Mesenteric fat pad (tissue), 1 donor: ENCODE data around the gene CYCS. TPM values are rescaled to one million over a fixed set of nuclear protein-coding genes. Genes with fewer than 3 reads are reported as not detected.
"Not testable (repeated sequence)": the region's sequence is repeated elsewhere in the genome, so short reads cannot be mapped to it uniquely, and the experiment has no call there.

ENCODE experiments used
- DNase-seq: peaks from one replicate; pipeline ENCODE4 v3.0.0-alpha.2; 2020; ENCODE audit warnings: low spot score
- long read RNA-seq: library from polyadenylated mRNA; unstranded; transcript quantifications from one replicate; pipeline ENCODE4 v2.0.0, GENCODE V29; 2020
- total RNA-seq: library from RNA; stranded (reverse); fragmentation: NEBNext Ultra II Directional; extraction: Animal tissue kit (Norgen Biotek cat#: 25700); gene quantifications from one replicate; pipeline ENCODE4 v1.2.1, GENCODE V29; 2021
- donor health status: DM: yes; HTN: yes; CAD: no.

Gene CYCS
- total RNA-seq = 107 TPM
- long read RNA-seq, full-length matches to known transcripts = 97 of 100 reads
- long read RNA-seq, partial matches to known transcripts = 3 of 100 reads
- long read RNA-seq, other reads (novel, unspliced or antisense) = 0 of 100 reads

DNA sequence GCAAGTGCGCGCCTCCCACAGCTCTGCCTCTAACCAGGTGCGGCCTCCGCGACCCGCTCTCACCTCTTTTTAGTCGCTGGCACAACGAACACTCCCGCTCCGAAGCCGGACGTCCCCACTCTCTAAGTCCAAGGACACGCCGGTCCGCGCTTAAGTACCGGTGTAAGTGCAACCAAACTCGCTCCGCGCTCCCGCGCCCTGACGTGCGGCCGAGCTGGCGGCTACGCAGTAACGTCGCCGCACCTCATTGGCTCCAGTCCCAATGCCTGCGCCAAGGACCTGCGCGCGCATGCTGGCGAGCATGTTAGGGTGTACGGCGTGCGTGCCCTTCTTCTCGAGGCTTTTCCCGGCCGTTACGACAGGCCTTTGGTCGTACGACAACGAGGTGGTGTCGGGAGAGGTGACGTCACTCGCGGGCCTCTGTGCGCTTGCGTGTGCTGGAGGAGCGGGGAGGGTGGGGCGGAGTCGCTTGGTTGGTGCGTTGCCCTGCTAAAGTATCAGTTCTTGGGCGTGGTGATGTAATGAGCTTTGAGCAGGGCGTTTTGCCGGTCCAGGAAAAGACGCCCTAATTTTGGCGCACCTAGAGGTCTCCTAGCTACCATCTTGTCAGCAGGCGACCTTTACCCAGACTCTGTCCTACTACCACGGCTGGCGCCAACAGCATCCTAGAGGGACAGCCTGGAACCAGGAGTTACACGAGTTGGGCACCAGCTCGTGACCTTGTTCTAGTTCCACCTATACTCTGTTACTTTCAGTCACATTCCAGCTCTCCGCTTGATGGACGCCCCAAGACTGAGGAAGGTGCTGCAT is at the start of gene CYCS:
Gene CYCS, minus strand, starts transcription at position 124 of the 810 bp plus-strand sequence. CDS start 1,141 bp downstream, outside the sequence.
- DNase-seq = peak; percentile 100

DNA sequence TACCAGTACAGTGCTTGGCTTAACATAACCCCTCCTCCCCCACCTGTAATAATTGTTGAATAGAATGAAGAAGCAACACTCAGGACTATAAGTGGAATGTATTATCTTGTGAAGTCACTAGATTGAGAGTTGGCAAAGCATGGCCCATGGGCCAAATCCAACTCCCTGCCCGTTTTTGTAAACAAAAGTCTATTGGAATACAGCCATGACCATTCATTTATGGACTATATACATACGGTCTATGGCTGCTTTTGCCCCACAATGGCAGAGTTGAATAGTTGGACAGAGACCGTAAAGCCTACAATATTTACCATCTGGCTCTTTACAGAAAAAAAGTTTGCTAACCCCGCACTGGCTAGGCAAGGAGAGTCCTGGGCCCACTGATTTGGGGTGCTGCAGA is 48.1 kb upstream of the CYCS start:
- DNase-seq = no peak

DNA sequence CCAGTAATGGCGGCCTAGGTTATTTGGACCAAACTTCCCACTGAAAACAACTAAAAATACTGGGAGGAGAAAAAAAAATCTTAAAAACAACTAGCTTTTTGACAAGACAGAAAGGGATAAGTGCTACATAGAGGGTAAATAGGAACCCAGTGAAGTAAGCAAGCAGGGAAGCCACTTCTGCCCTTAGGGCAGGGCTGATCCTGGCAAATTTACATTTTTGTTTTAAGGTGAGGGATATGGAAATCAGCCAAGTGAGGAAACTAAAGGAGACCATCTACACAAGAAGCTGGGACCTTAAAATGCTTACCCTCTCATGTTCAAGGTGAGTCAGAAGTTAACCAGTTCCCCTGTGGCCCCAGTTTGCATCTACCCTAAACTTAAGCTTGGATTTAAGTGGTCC is 46.5 kb upstream of the CYCS start:
- no peak for DNase-seq

DNA sequence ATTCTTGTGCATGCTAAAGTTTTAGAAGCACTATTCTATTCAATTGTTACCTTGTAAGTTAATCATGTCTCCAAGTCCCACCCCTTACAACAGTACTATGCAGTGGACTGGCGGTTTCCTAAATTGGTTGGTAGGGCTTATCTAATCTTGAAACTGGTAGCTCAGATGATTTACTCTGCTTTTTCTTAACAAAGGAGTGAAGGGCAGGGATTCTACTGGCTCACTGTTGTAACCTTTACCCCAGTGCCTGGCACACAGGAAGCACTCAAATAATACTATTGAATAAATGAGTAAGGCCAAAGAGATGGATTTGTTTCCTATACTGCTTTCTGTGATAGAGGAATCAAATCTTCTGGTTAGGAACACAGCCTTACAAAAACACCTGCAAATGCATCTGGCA is 46.0 kb upstream of the CYCS start:
- DNase-seq = no peak

DNA sequence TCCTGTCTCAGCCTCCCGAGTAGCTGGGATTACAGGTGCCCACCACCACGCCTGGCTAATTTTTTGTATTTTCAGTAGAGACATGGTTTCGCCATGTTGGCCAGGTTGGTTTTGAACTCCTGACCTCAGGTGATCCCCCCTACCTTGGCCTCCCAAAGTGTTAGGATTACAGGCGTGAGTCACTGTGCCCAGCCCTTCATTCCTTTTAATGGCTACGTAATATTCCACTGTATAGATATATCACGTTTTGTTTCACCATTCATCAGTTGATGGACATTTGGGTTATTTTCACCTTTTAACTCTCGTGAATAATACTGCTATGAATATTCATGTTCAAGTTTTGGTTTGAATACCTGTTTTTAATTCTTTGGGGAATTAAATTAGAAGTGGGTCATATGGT is 44.6 kb upstream of the CYCS start:
- no peak for DNase-seq

DNA sequence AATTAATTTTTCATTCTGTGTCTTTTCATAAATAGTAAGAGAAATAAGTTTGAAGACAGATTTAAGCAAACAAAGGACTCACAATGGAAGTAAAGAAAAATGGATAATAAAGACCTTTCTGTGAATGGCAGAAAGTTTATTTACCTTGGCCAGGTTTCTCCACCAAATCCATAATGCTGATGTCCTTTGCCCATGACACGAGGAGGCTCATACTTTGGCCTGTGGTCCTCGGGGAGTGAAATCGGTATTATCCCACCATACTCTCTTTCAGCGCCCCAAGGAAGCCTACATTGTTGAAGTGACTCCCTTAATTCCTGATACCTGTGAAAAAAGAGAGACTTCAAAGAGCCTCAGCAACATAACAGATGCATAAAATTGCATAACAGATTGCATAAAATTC is 43.1 kb upstream of the CYCS start:
- no peak for DNase-seq

DNA sequence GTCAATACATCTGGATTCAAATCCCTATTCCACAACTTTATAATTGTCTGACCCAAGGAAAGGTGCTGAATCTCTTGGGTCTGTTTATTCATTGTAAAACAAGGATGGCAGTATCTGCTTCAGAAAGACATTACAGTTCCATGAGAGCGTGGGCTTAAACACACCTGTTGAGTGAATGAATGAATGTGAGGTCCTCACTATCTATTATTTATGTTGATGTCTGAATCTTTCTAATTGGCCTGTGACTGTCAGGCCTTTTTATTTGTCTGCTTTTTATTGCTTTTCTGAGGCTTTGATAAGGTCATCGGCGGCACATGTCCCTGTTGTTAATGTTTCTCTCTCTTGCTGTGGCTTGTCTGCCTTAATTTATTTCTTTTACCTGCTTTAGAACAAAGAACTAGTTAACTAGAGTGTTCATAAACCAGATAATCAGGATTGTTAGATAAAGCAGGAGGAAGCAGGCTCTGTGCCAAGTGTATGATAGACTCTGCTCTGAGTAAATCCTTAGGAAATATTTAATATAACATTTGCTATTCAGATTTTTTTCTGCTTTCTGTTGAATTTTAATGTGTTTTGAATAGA is 42.3 kb upstream of the CYCS start:
- DNase-seq = no peak

DNA sequence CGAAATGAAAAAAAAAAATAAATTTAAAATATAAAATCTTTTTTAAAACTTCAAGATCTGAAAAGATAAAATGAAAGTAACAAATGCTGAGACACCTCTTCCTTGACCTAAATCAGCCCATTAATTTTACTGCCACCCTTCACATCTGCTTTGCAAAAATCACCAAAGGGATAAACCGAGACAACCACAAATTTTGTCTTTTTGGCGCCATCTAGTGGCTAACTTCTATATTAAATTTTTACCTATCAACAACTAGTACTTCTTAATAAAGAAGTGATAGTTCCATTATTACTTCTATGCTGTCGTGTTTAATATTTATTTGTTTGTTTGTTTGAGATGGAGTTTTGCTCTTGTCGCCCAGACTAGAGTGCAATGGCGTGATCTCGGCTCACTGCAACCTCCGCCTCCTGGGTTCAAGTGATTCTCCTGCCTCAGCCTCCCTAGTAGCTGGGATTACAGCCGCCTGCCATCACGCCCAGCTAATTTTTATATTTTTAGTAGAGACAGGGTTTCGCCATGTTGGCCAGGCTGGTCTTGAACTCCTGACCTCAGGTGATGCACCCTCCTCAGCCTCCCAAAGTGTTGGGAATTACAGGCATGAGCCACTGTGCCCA is 35.0 kb upstream of the CYCS start:
- DNase-seq = not testable (repeated sequence)

DNA sequence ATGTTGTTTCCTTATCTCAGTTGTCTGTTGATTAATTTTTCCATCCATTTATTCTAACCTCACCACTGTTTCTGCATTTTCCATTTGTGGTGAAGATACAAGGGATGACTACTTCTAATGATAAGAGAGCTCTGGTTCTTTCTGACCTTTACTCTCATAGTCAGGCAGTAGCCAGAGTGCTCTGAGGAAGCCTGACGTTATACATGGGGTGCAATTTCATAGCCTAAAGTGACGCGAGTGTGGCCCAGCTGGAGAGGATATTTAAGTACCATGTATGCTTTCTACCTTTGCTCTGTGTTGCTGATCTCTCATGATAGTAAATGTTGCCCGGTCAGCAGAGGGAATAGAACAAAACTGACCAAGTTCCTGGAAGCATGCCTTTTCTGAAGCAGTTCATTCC is 33.9 kb upstream of the CYCS start:
- DNase-seq = no peak

DNA sequence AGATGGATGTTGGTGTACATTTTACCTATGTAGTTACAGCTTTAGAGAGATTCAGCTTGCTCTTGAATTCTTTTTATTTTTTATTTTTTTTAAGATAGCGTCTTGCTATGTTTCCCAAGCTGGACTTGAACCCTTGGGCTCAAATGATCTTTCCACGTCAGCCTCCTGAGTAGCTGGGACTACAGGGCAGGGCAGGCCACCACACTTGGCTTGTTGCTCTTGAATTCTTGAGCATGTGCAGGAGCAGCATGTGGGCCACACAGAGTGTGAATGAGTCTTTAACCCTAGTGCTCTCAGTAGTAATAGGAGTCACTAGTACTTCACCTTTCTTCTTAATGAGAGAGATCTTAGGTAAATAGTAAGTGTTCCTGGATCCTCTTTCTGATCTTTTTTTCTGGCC is 26.7 kb upstream of the CYCS start:
- DNase-seq = no peak

DNA sequence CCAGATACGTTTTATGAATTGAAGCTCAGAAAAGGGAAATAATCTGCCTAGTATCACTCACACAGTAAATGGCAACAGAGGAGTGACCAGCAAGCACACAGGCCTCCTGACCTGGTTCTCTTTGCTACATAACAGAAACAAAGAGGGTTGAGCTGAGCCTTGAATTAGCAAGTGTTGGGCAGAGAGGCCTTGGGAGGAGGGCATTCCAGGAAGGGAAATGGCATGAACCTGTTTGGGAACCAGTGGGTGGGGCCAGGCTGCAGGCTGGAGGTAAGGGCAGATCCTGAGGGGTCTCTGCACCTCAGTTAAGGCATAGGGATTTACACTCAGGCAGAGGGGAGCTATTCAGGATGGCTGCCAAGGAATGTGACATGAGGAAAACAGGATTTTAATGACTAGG is 24.8 kb upstream of the CYCS start:
- no peak for DNase-seq

DNA sequence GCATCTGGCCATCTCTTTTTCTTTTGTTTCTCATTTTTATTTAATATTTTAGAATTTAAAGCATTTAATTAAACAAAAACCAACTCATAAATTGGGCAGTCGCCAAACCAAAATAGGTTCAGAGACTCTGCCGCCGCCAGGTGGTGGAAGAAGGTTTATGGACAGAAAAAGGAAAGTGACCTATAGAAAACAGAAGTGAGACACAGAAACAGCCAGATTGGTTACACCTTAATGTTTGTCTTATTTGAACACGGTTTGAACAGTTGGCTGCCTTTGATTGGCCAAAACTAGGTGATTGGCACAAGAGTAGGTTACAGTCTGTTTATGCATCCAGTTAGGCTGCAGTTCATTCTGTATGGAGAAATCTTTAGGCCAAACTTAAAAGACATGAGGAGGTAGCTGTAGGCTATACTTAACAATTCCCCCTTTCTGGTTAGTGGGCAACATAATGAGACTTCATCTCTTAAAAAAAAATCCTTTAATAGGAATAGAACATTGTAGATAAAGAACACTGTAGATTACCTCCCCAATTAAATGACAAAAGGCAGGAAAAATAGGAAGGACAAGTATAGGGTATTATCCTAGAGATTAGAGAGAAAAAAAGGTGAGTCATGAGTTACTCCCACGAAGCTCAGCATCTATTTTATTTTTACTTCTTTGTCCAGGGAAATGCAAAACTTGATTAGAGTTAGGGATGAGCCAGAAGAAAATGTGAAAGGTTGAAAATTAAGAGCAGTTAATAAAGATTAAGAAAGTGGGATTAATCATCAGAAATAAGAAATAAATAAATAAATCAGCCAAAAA is 23.9 kb upstream of the CYCS start:
- no peak for DNase-seq

DNA sequence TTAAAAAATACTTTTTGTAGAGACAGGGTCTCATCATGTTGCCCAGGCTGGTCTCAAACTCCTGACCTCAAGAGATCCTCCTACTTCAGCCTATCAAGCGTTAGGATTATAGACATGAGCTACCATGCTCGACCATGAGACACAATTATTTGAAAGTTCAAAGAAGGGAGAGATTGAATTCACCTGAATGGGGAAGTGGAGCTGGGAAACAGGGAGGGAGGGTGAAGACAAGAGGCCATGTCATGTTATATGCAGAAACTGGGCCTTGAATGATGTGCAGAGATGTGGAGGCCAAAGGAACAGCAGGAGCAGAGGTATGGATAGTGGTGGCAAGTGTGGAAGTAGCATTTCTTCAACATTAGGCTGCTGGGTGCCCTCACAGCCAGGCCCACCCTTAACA is 18.7 kb upstream of the CYCS start:
- DNase-seq = no peak

DNA sequence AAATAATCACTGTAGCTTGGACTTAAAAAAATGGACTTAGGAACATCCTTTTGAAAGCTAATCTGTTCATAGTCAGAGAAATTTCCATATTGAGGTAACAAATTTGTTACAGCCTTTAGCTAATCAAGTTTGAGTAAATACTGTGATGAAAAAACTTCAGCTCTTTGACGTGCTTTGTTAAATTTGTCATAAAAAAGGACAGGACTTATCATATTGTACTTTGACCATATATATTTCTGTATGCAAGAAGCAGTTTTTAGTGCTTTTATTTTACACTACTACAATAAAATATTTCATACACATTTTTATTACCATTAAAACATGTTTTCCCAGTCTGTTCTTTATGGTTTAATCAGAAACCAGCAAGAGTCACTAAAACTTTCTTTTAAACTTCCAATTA is 14.5 kb upstream of the CYCS start:
- no peak for DNase-seq

DNA sequence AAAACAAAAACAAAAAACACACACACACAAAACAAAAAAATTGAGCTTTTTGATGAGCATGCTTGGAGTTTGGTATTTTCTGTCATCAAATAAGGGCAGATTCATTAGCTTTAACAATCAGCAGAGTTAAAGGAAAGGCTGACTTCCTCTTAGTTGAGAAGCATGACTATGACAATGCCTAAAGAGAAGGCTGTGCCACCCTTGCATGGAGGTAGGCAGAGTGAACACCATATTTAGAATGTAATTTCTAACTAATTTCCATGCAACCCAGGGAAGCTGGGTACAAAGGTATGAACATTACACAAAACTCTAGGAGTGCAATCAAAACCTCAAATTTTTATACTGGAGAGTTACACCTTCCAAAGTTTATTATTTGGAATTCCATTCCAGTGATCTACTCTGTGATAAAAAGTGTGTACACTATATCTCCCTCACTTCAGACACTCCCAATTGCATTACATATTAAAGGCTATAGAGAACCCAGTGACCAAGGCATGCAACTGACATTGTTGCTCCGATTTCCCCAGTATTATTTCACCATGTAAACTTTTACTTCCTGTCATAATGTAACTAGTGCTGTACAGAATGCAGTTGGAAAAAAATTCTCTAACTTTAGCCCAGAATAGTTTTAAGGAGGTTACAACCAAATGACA is 9.4 kb upstream of the CYCS start:
- DNase-seq = no peak

DNA sequence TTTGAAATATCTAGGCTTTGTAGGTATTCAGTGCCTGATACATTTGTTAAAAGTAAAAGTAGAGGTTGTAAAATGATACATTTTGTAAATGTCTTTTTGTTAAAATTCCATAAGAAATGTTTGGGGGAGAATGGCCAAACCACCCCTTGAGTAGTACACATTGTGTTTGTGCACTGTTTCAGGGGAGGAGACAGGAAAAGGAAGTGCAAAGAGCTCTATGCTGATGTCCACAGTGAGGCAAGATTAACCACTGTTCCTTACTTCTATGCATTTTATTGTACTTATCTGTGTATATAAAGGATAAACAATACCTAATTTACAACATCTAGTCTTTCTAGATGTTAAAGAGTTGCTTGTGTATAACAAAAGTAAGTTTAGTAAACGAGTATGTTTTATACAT is 7.4 kb upstream of the CYCS start:
- DNase-seq = no peak

DNA sequence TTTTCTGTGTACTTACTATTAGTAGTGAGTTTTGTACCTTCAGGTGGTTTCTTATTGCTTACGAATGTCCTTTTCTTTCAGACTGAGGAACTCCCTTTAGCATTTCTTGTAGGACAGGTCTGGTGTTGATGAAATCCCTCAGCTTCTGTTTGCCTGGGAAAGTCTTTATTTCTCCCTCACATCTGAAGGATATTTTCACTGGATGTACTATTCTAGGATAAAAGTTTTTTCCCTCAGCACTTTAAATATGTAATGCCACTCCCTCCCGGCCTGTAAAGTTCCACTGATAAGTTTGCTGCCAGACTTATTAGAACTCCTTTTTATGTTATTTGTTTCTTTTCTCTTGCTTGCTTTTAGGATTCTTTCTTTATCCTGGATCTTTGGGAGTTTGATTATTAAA is 1.7 kb upstream of the CYCS start:
- no peak for DNase-seq

DNA sequence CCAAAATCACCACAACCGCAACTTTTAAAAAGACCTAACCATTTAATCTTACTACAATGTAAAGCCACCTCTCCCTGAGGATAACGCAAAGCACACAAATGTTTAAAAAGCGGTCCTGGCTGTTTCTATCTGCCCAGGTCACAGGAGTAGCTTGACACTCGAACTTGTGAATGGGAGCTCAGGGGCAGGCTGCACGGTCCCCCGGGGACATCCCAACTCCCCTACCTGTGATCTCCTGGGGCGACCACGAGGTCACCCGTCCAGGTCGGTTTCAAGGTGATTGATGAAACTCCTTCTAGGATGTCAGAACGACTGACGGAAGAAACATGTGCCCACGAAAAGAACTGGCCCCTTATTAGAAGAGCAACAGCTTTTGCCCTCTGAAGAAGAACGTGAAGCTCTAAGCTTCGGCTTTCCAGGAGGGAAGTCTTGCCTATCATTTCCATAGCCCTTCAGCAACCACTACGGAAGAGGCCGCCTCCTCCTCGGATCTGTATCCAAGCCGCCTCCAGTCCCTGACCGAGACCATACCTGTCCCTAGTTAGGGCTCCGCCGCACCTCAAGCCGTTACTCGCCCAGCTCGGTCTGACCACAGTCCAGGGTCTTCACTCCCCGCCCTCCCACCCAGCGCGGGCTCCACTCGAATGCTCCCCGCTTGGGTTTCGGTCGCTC is 459 bp downstream of the CYCS start:
- no peak for DNase-seq

DNA sequence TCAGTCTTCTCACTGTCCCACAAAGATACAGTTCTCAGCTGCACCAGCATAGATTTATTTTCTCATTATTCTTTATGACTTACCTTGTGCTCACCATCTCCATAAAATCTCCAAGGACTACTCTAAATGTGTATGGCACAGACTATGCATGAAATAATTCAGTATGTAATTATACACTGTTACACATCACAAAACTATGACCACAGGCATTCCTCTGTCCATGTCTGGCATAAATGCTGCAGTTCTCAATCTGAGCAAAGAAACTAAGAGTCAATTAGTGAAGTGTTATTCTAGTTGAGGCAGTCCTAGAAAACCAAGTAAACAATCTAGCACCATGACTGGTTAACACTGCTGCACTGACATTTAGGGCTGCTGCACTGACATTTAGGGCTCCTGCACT is 2.7 kb downstream of the CYCS start:
- no peak for DNase-seq

DNA sequence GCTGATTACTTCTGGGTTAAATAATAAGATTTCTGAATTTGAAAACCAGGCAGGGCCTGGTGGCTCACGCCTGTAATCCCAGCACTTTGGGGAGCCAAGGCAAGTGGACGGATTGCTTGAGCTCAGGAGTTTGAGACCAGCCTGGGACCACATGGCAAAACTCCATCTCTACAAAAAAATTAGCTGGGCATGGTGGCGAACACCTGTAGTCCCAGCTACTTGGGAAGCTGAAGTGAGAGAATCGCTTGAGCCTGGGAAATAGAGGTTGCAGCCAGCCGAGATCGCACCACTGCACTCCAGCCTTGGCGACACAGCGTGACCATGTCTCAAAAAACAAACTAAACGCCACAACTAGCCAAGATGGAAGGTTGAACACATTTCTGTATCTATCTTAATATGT is 3.5 kb downstream of the CYCS start:
- DNase-seq = no peak

DNA sequence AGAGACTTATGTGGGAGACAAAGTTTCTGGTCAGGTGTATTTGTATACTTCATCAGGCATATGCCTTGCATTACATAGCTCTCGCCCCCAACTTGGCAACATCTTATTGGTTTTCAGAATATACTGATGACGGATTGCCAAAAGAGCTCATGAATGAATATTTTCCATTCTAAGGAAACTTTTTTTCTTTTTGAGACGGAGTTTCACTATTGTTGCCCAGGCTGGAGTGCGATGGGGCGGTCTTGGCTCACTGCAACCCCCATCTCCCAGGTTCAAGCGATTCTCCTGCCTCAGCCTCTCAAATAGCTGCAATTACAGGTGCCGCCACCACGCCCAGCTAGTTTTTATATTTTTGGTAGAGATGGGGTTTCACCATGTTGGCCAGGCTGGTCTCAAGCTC is 6.0 kb downstream of the CYCS start:
- DNase-seq = no peak
